ENCODE data around the gene SBDS. TPM values are rescaled to one million over a fixed set of nuclear protein-coding genes. Genes with fewer than 3 reads are reported as not detected.

Gene SBDS
- total RNA-seq, 2 experiments from 2014 or later, result 43.2 to 100 TPM

GRCh38 chr7:66939325-66939724 lies 56.1 kb downstream of the SBDS start:
- intact Hi-C loops (cut with micrococcal nuclease; ENCODE audit: unreplicated experiment), result no loop called here
- Histone ChIP-seq H3K4me2 (ENCODE audit: low read length) (no peak overlapping the region), H3K9me3 (ENCODE audit: low read length) (no peaks in the 10 kb centered on the region; the same call in 1 of the 2 replicates), H3K4me3 (ENCODE audit: low read depth, low read length, poor library complexity, severe bottlenecking) (no peak overlapping the region), H3K4me1 (ENCODE audit: insufficient read depth, low read length, poor library complexity, severe bottlenecking) (no peaks in the 10 kb centered on the region), H3K36me3 (ENCODE audit: insufficient read depth, low read length) (peaks cover 90% of the 10 kb centered on the region), H3K79me2 (ENCODE audit: insufficient read depth, low read depth, low read length) (peaks cover 62% of the 10 kb centered on the region), H3K27ac (ENCODE audit: low read depth, low read length, poor library complexity, severe bottlenecking) (no peak overlapping the region), H2AFZ (ENCODE audit: low read length) (no peak overlapping the region), H3K9me2 (ENCODE audit: insufficient read depth, low read length) (no peaks in the 10 kb centered on the region), H4K20me1 (ENCODE audit: insufficient read depth, low read length) (0 out of 2 replicates have a peak, but pooled peaks cover 4% of the 10 kb centered on the region)
- ChIA-PET POLR2A (interaction anchor here (1.4 kb wide), 1 partner anchor 9 kb away, joined by 4 read pairs; no protein-coding TSS in a partner anchor), CTCF (ENCODE audit: unreplicated experiment) (no interaction called here)
- DNase-seq (ENCODE audit: low spot score), result no peak
- no peak for TF ChIP-seq CTCF (conservative IDR thresholded peaks at IDR 0.05; ENCODE audit: low read length)
- TF ChIP-seq EZH2phosphoT487 (IDR thresholded peaks at IDR 0.05; ENCODE audit: borderline replicate concordance, low read depth, low read length), result no peak
- BruUV-seq (replicated peaks), result no TSS peak

- Histone ChIP-seq H3K4me2 (ENCODE audit: low read length) (no peak overlapping the region), H3K4me3 (ENCODE audit: low read depth, low read length, poor library complexity, severe bottlenecking) (no peak overlapping the region), H3K79me2 (ENCODE audit: insufficient read depth, low read depth, low read length) (peaks cover 74% of the 10 kb centered on the region), H3K36me3 (ENCODE audit: insufficient read depth, low read length) (peaks cover 87% of the 10 kb centered on the region), H3K27ac (ENCODE audit: low read depth, low read length, poor library complexity, severe bottlenecking) (no peak overlapping the region), H3K9me3 (ENCODE audit: low read length) (no peaks in the 10 kb centered on the region; the same call in 1 of the 2 replicates), H3K9me2 (ENCODE audit: insufficient read depth, low read length) (no peaks in the 10 kb centered on the region), H3K4me1 (ENCODE audit: insufficient read depth, low read length, poor library complexity, severe bottlenecking) (no peaks in the 10 kb centered on the region), H2AFZ (ENCODE audit: low read length) (no peak overlapping the region), H4K20me1 (ENCODE audit: insufficient read depth, low read length) (0 out of 2 replicates have a peak, but pooled peaks cover 4% of the 10 kb centered on the region)
- DNase-seq (ENCODE audit: low spot score), result no peak
- TF ChIP-seq EZH2phosphoT487 (IDR thresholded peaks at IDR 0.05; ENCODE audit: borderline replicate concordance, low read depth, low read length) (no peak), CTCF (conservative IDR thresholded peaks at IDR 0.05; ENCODE audit: low read length) (no peak)
- POLR2A ChIA-PET, result interaction anchor here (1.6 kb wide), 1 partner anchor 16 kb away, joined by 5 read pairs; no protein-coding TSS in a partner anchor
- no TSS peak for BruUV-seq (replicated peaks)
- intact Hi-C loops (cut with micrococcal nuclease; ENCODE audit: unreplicated experiment), result no loop called here
- CTCF ChIA-PET (ENCODE audit: unreplicated experiment), result no interaction called here
Observed at GRCh38 chr7:66937940-66938339, 57.4 kb downstream of the SBDS start.

Small RNA genes lying within 50 kb of the gene (small RNA-seq; reads per million reads assigned to genes)
- gene RN7SL43P, result not detected

Other genes with a start within 250 kb of the SBDS start
- gene TMEM248, start 74.4 kb downstream of the SBDS start, total RNA-seq (2014; rRNA removed; shearing (Covaris generic)), result 66.4 and 76.5 TPM in 2 replicates
- gene TMEM248, start 74.4 kb downstream of the SBDS start, total RNA-seq (2022), result 88.8 and 97.0 TPM in 2 replicates
- gene TYW1, start 1.2 kb upstream of the SBDS start, total RNA-seq (2014; rRNA removed; shearing (Covaris generic)), result 17.0 and 17.3 TPM in 2 replicates
- gene TYW1, start 1.2 kb upstream of the SBDS start, total RNA-seq (2022), result 15.3 and 22.3 TPM in 2 replicates

Data from OCI-LY7 (cell line).